GM12875 (cell line): Measurements from ENCODE around the gene CCDC51.

Experiments
- H3K4me3 ChIP-seq: one replicate; pipeline ENCODE4 v1.5.1; 2011; ENCODE audit warnings: low read depth, low read length, control low read depth
- TF ChIP-seq, protein P1 (sequence below): IDR thresholded peaks from 2 replicates; pipeline ENCODE4 v1.5.1; 2011; ENCODE audit warnings: low read depth, mild to moderate bottlenecking, control low read depth, inconsistent platforms, low read length, moderate library complexity, borderline replicate concordance; ENCODE audit not compliant: insufficient read depth

CCDC51 gene

DNA sequence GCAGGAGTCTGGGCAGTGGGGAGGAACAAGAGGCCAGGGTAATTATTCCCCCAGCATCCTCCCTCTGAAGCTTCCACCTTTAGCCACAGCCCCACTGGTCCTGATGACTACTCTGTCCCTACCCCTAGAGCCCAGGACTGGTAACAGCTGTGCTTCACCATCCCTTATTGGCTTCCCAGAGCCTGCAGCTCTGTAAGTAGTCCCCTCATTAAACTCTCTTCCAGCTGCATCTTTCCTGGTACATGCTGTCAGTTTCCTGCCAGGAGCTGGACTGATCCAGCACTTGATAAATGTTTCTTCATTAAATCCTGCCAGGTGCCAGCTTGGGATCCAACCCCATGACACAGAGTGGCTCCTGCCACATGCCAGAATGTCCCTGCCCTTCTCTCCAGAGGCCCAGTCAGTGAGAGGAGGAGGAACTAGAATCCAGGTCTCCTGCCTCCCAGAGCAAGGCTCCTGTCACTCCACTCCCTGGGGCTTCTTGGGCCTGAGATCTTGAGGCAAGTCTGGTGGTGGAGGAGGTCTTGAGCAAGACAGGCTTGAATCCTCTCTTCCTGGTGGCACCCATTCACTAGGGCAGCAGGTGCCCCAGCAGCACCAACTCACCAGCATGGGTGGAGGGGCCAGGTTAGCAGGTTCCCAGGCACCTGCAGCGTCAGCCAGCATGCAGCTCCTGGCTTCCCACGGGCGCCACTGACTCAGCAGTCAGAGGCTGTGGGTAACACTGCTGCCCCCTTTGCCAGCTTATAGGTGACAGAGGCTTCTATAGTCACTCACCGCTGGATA is 40.3 kb downstream of the CCDC51 start:
- H3K4me3 ChIP-seq = no peak overlapping the region
- TF ChIP-seq, protein P1, sequence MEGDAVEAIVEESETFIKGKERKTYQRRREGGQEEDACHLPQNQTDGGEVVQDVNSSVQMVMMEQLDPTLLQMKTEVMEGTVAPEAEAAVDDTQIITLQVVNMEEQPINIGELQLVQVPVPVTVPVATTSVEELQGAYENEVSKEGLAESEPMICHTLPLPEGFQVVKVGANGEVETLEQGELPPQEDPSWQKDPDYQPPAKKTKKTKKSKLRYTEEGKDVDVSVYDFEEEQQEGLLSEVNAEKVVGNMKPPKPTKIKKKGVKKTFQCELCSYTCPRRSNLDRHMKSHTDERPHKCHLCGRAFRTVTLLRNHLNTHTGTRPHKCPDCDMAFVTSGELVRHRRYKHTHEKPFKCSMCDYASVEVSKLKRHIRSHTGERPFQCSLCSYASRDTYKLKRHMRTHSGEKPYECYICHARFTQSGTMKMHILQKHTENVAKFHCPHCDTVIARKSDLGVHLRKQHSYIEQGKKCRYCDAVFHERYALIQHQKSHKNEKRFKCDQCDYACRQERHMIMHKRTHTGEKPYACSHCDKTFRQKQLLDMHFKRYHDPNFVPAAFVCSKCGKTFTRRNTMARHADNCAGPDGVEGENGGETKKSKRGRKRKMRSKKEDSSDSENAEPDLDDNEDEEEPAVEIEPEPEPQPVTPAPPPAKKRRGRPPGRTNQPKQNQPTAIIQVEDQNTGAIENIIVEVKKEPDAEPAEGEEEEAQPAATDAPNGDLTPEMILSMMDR = no peak

DNA sequence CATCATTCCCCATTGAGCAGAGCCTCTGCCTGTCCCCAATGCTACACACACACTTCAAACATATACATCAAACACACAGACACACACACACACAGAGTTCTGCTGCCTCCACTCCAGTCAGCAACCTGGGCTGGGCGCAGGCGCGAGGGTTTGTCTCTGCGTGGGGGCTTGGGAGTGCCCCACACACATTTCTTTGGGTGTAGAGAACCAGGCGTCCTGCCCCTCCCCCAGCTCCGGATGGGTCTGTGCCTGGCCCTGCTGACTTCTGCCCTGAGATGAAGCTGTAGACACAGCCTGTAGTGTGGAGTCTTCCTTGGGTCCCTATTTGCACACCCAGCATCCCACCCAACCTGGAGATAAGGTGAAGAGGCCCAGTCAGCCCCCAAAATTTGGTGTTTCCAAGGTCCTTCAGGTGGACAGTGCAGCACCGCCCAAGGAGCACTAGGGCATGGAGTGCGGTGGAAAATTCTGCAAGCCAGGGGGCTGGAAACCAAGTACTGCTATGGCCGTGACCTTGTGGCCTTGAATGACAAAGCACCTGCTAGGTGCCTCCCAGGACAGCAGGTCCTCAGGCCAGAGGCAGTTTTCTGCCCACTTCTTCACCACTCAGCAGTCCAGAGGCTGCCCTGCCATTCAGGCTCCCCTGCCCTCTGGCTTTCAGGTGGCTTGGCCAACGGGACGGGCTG is 41.1 kb downstream of the CCDC51 start:
- TF ChIP-seq, protein P1 = no peak
- no peak overlapping the region for H3K4me3 ChIP-seq

DNA sequence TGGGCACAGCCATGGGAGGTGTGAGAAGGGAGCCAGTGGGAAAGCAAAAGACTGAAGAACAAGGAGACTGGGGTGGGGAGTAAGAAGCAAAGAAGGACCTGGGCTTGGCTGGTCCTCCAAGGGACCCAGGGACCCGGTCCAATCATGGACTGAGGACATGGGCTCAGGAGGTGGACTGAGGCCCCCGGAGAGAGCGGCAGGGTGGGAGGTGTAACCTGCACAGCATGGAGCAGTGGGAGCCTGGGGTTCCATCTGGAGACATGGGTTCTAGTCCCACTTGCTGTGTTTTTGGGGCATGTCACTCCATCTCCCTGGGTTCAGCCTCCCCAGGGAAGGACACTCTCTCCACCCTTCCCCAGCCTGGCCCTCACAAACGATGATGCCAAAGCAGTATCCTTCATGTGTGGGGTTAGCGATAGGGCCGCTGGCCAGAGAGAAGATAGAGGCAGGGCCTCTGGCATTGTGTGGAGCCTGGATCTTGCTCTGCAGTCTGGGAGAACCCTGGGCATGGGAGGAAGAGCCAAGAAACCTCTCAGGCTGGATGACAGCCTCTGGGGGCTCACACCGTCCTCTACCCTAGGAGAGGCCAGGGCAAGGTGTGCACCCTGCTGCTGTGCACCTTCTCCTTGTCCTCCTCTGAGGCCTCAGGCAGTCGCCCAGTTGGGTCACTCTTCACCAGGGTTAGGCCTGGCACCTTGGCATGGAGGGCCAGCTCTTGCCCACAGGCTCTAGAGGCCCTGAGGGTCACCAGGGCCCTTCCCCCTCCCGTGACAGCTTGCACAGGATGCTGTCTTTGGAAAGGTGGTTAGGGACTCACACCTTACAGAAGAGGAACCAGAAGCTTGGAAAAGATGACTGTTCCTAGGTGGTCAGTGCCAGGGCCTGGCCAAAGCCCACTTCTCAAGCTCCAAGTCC is 41.9 kb downstream of the CCDC51 start:
- TF ChIP-seq, protein P1 = no peak
- H3K4me3 ChIP-seq = no peak overlapping the region

DNA sequence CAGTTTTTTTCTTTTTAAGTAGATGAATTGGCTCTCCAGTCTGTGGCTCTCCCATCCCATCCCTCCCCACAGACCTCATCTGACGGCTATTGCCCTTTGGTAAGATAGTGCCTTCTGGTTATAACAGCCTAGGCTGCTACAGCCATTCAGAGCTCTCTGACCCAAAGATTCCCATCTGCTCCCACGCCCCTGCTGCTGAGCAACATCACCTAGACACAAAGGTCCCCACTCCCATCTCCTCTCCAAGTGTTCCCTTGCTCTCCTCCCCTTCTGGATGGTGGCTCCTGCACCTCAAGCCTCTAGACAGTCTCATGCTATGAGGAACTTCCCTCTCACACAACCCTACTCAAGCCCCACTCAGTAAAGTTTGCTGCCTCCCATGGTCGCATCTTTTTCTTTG is 44.2 kb downstream of the CCDC51 start:
- no peak overlapping the region for H3K4me3 ChIP-seq
- TF ChIP-seq, protein P1 = no peak

DNA sequence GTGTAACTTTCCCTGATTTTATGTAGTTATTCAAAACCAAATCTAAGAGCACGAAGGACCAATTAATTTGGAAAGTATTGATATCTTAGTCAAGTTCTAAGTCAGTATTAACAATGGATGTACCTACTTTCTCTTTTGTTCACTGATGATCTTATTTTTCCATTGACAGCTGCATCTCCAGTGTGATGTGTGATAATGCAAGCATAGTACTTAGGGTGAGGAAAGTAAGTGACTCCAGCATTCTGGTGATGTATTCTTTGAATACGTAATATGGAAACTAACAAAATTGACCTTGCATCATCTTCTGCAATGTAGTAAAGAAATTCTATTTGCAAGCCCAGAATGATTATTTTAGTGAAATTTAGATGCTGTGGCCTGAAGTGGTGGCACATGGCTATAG is 45.5 kb downstream of the CCDC51 start:
- H3K4me3 ChIP-seq = no peak overlapping the region
- TF ChIP-seq, protein P1 = no peak

DNA sequence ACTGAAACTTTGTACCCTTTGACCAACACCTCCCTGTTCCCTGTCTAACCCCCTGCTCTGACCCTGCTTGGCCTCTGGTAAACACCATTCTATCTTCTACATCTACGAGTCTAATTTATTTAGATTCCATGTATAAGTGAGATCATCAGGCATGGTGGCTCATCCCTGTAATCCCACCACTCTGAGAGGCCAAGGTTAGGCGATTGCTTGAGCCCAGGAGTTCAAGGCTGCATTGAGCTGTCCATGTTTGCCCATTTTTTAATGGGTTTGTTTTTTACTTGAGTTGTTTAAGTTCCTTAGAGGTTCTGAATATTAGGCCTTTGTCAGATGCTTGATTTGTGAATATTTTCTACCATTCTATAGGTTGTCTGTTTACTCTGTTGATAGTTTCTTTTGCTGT is 51.0 kb downstream of the CCDC51 start:
- H3K4me3 ChIP-seq = no peak overlapping the region
- TF ChIP-seq, protein P1 = no peak
